CD4-positive, alpha-beta T cell (primary cell): ENCODE data around the gene TBR1. TPM values are rescaled to one million over a fixed set of nuclear protein-coding genes. Genes with fewer than 3 reads are reported as not detected.

Experiments used
- ATAC-seq: fragments of 200-7000 bp; cut with Tn5 transposase; one replicate; pipeline ENCODE4 v1.10.0; 2022; ENCODE audit warnings: mild to moderate bottlenecking; ENCODE audit not compliant: poor library complexity
- CTCF ChIA-PET: fragments of 350-600 bp; sonication (Branson Sonifier 250); formaldehyde crosslinking; loops from one replicate; lab custom pipeline; 2021; ENCODE audit warnings: antibody characterized with exemption, inconsistent platforms; lab: Charles Lee
- POLR2A ChIA-PET: fragments of 350-600 bp; sonication (Branson Sonifier 250); formaldehyde crosslinking; loops from one replicate; lab custom pipeline; 2021; ENCODE audit warnings: antibody characterized with exemption, inconsistent platforms; lab: Charles Lee
- DNase-seq, 14 experiments: peaks; one replicate each; pipeline ENCODE4 v3.0.0-alpha.2; 2013 to 2020; ENCODE audit warnings: mixed read lengths in 2 of 14
- H3K27ac ChIP-seq, 2 donors: one replicate each; pipeline versions ENCODE4 v1.5.1 to v1.7.0; 2013; ENCODE audit warnings: low read length in 2 of 2, low read depth in 1 of 2, mild to moderate bottlenecking in 1 of 2
- H3K27me3 ChIP-seq, 2 experiments: 1 replicate in 1 of 2; 2 replicates in 1 of 2; pipeline versions ENCODE4 v1.6.1 to v1.7.0; 2013; ENCODE audit warnings: low read length in 2 of 2, control low read depth in 1 of 2, mild to moderate bottlenecking in 1 of 2, moderate library complexity in 1 of 2; ENCODE audit not compliant: insufficient read depth in 2 of 2, control insufficient read depth in 1 of 2
- H3K36me3 ChIP-seq: one replicate; pipeline ENCODE4 v1.6.1; 2013; ENCODE audit warnings: low read length, control low read depth; ENCODE audit not compliant: insufficient read depth
- H3K4me1 ChIP-seq: one replicate; pipeline ENCODE4 v1.6.1; 2013; ENCODE audit warnings: low read length, control low read depth; ENCODE audit not compliant: insufficient read depth
- H3K4me3 ChIP-seq: one replicate; pipeline ENCODE4 v1.5.1; 2013; ENCODE audit warnings: mild to moderate bottlenecking, low read length, moderate library complexity
- H3K9me3 ChIP-seq, 2 experiments: 1 replicate in 1 of 2; 2 replicates in 1 of 2; pipeline versions ENCODE4 v1.6.1 to v1.7.0; 2013; ENCODE audit warnings: low read length in 2 of 2, mild to moderate bottlenecking in 2 of 2, control low read depth in 1 of 2, moderate library complexity in 1 of 2; ENCODE audit not compliant: control insufficient read depth in 1 of 2, insufficient read depth in 1 of 2
- H3K27ac Mint-ChIP-seq: one replicate; pipeline ENCODE4 v1.8.0; 2020; ENCODE audit warnings: mixed read lengths
- H3K27me3 Mint-ChIP-seq: one replicate; pipeline ENCODE4 v1.8.0; 2021; ENCODE audit warnings: mixed read lengths
- H3K36me3 Mint-ChIP-seq: one replicate; pipeline ENCODE4 v1.8.0; 2021; ENCODE audit warnings: low read depth, mixed read lengths
- H3K4me1 Mint-ChIP-seq: one replicate; pipeline ENCODE4 v1.8.0; 2021; ENCODE audit warnings: low read depth, mixed read lengths
- H3K4me3 Mint-ChIP-seq: one replicate; pipeline ENCODE4 v1.8.0; 2020; ENCODE audit warnings: mild to moderate bottlenecking, mixed read lengths
- H3K9me3 Mint-ChIP-seq: one replicate; pipeline ENCODE4 v1.8.0; 2020; ENCODE audit warnings: mixed read lengths
- intact Hi-C, 2 experiments: fragments of 100-400 bp; cut with DNase I in 1 of 2; cut with micrococcal nuclease in 1 of 2; formaldehyde crosslinking; loops; one replicate each; pipeline versions ENCODE4 v1.15.1 to v1.9.0; 2023 to 2025; cut with DNase I, micrococcal nuclease
- total RNA-seq, 174 experiments: library from RNA in 2 of 174; stranded (reverse) in 2 of 174; gene quantifications; one replicate each; pipeline ENCODE4 v1.2.3 and lab custom pipeline; 2021 to 2026
- TF ChIP-seq, protein P1 (sequence below): fragments of 200-600 bp; IDR thresholded peaks from one replicate; pipeline ENCODE4 v1.8.0; 2022; ENCODE audit warnings: antibody characterized with exemption, mild to moderate bottlenecking

TBR1 gene
- total RNA-seq, 2 experiments from 2014 or later: not detected

DNA sequence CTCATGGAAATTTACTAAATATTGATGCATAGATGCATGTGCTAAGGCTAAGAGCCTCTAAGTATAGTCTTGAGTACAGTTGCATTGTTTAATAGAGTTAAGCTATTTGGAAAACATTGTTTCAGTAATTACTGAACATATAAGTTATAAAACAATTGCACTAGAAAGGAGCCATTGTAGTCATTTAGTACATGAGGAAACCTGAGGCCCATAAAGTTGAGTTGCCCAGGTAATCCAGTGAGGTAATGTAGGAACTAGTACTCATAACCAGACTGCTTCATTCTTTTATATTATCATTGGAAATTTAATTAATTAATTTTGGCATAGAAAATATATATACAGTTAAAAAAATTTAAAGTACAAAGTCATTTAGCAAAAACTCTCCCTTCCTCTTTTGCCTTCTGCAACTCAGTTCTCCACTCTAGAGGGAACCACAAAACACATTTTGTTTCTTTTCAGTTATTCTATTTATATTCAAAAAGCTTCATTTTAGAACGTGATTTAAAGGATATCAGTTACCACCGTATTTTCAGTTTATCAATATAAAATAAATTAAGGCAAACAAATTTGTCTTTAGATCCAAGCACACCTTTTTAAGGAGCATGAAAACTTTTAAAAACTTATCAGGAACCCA lies 27.8 kb upstream of the TBR1 start:
- no peaks in the 10 kb centered on the region for H3K9me3 Mint-ChIP-seq
- H3K36me3 Mint-ChIP-seq: peaks cover 53% of the 10 kb centered on the region
- no peaks in the 10 kb centered on the region for H3K4me1 ChIP-seq
- H3K4me1 Mint-ChIP-seq: peaks cover 12% of the 10 kb centered on the region
- H3K4me3 Mint-ChIP-seq: no peak overlapping the region
- H3K4me3 ChIP-seq: no peak overlapping the region
- H3K9me3 ChIP-seq: no peaks in the 10 kb centered on the region
- peaks cover 7% of the 10 kb centered on the region for H3K36me3 ChIP-seq
- ChIA-PET POLR2A (no interaction called here), CTCF (no interaction called here)
- DNase-seq (no peak), ATAC-seq (no peak)
- no peaks in the 10 kb centered on the region for H3K27me3 Mint-ChIP-seq
- no peak overlapping the region for H3K27ac Mint-ChIP-seq
- no peak overlapping the region for H3K27ac ChIP-seq
- no peaks in the 10 kb centered on the region for H3K27me3 ChIP-seq
- intact Hi-C loops: no loop called here
- TF ChIP-seq, protein P1, sequence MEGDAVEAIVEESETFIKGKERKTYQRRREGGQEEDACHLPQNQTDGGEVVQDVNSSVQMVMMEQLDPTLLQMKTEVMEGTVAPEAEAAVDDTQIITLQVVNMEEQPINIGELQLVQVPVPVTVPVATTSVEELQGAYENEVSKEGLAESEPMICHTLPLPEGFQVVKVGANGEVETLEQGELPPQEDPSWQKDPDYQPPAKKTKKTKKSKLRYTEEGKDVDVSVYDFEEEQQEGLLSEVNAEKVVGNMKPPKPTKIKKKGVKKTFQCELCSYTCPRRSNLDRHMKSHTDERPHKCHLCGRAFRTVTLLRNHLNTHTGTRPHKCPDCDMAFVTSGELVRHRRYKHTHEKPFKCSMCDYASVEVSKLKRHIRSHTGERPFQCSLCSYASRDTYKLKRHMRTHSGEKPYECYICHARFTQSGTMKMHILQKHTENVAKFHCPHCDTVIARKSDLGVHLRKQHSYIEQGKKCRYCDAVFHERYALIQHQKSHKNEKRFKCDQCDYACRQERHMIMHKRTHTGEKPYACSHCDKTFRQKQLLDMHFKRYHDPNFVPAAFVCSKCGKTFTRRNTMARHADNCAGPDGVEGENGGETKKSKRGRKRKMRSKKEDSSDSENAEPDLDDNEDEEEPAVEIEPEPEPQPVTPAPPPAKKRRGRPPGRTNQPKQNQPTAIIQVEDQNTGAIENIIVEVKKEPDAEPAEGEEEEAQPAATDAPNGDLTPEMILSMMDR: no peak

- no peaks in the 10 kb centered on the region for H3K9me3 Mint-ChIP-seq
- Histone ChIP-seq H3K27me3 (no peaks in the 10 kb centered on the region), H3K36me3 (peaks cover 32% of the 10 kb centered on the region), H3K4me3 (no peak overlapping the region), H3K4me1 (no peaks in the 10 kb centered on the region), H3K9me3 (no peaks in the 10 kb centered on the region), H3K27ac (no peak overlapping the region)
- peaks cover 68% of the 10 kb centered on the region for H3K36me3 Mint-ChIP-seq
- ChIA-PET POLR2A (no interaction called here), CTCF (interaction anchor here (0.6 kb wide), 1 partner anchor 53 kb away, joined by 3 read pairs; no protein-coding TSS in a partner anchor)
- H3K4me1 Mint-ChIP-seq: no peaks in the 10 kb centered on the region
- no peaks in the 10 kb centered on the region for H3K27me3 Mint-ChIP-seq
- ATAC-seq (no peak), DNase-seq (no peak)
- H3K4me3 Mint-ChIP-seq: no peak overlapping the region
- intact Hi-C loops: no loop called here
- H3K27ac Mint-ChIP-seq: no peak overlapping the region
- TF ChIP-seq, protein P1: no peak
These were observed 24.2 kb upstream of the TBR1 start for GRCh38 chr2:161391737-161392506.

GRCh38 chr2:161400076-161400475 lies 16.0 kb upstream of the TBR1 start:
- ChIA-PET POLR2A (no interaction called here), CTCF (no interaction called here)
- H3K27me3 Mint-ChIP-seq: no peaks in the 10 kb centered on the region
- no peak overlapping the region for H3K27ac Mint-ChIP-seq
- ATAC-seq: no peak
- no peaks in the 10 kb centered on the region for H3K9me3 ChIP-seq
- H3K36me3 ChIP-seq: peaks cover 44% of the 10 kb centered on the region
- no peak overlapping the region for H3K27ac ChIP-seq
- no peaks in the 10 kb centered on the region for H3K27me3 ChIP-seq
- DNase-seq: no peak
- H3K4me3 ChIP-seq: no peak overlapping the region
- H3K4me1 ChIP-seq: no peaks in the 10 kb centered on the region
- H3K4me3 Mint-ChIP-seq: no peak overlapping the region
- H3K9me3 Mint-ChIP-seq: no peaks in the 10 kb centered on the region
- peaks cover 49% of the 10 kb centered on the region for H3K36me3 Mint-ChIP-seq
- no peaks in the 10 kb centered on the region for H3K4me1 Mint-ChIP-seq
- TF ChIP-seq, protein P1: no peak
- intact Hi-C loops: no loop called here
